ENCODE results near the gene PIGU. TPM values are rescaled to one million over a fixed set of nuclear protein-coding genes. Genes with fewer than 3 reads are reported as not detected.

PIGU gene
- total RNA-seq, 1 experiment from 2014 or later, result 25.1 TPM

GRCh38 chr20:34579979-34580940 lies 96.6 kb downstream of the PIGU start:
- ChIA-PET CTCF (no interaction called here), POLR2A (no interaction called here), RAD21 (ENCODE audit: low non-redundant PET in 1 of 2, low total read pairs in 2 of 2, uncharacterized antibody in 2 of 2, unreplicated experiment in 2 of 2) (interaction anchor here in 1 of 2 experiments (0.6 kb wide), 1 partner anchor 434 kb away, joined by 5 read pairs; no protein-coding TSS in a partner anchor)
- ATAC-seq (0 out of 2 replicates have a peak, but pooled peaks have one; percentile 24), DNase-seq (ENCODE audit: low read depth, low spot score) (no peak)
- Histone ChIP-seq H2AFZ (ENCODE audit: low read depth, low read length, poor library complexity, severe bottlenecking) (no peak overlapping the region), H3K27ac (ENCODE audit: low read depth, low read length) (no peak overlapping the region), H3K79me2 (ENCODE audit: insufficient read depth, low read length) (no peaks in the 10 kb centered on the region), H3K4me1 (ENCODE audit: control insufficient read depth in 1 of 2, insufficient read depth in 2 of 2, low read length in 2 of 2) (peaks cover 0 to 31% of the 10 kb centered on the region in 2 experiments; a peak in 2 of 4 replicates), H3K27me3 (ENCODE audit: insufficient read depth, low read length) (no peaks in the 10 kb centered on the region), H3K4me3 (replicated peaks in 1 of 2; ENCODE audit: low read depth in 1 of 2, low read length in 2 of 2) (no peak overlapping the region), H4K20me1 (ENCODE audit: insufficient read depth) (no peaks in the 10 kb centered on the region), H3K9ac (ENCODE audit: low read length) (no peak overlapping the region), H3K9me2 (ENCODE audit: insufficient read depth) (no peaks in the 10 kb centered on the region), H3K4me2 (ENCODE audit: low read length) (no peak overlapping the region), H3K9me3 (ENCODE audit: control insufficient read depth in 1 of 2, insufficient read depth in 1 of 2, low read depth in 1 of 2, low read length in 2 of 2) (no peaks in the 10 kb centered on the region), H3K36me3 (ENCODE audit: control insufficient read depth in 1 of 2, insufficient read depth in 2 of 2, low read length in 2 of 2) (no peaks in the 10 kb centered on the region)
- intact Hi-C loops (cut with micrococcal nuclease), result loop anchor here (2.0 kb wide), 2 partner anchors 129 to 189 kb away; no protein-coding TSS in a partner anchor
- no TSS peak for BruUV-seq (replicated peaks)
- no peak for TF ChIP-seq CEBPB (IDR thresholded peaks at IDR 0.05; ENCODE audit: low read depth)
- no peak for TF ChIP-seq TCF7L2 (IDR thresholded peaks at IDR 0.05; ENCODE audit: borderline replicate concordance, extremely low read depth, insufficient read depth, insufficient read length)

GRCh38 chr20:34579191-34579978 lies 97.5 kb downstream of the PIGU start:
- H3K79me2 ChIP-seq (ENCODE audit: insufficient read depth, low read length), result no peaks in the 10 kb centered on the region
- H3K27me3 ChIP-seq (ENCODE audit: insufficient read depth, low read length), result no peaks in the 10 kb centered on the region
- H3K4me2 ChIP-seq (ENCODE audit: low read length), result no peak overlapping the region
- intact Hi-C loops (cut with micrococcal nuclease), result loop anchor here (2.0 kb wide), 2 partner anchors 129 to 189 kb away; no protein-coding TSS in a partner anchor
- POLR2A ChIA-PET, result no interaction called here
- no peaks in the 10 kb centered on the region for H3K9me3 ChIP-seq (ENCODE audit: control insufficient read depth in 1 of 2, insufficient read depth in 1 of 2, low read depth in 1 of 2, low read length in 2 of 2)
- TF ChIP-seq TCF7L2 (IDR thresholded peaks at IDR 0.05; ENCODE audit: borderline replicate concordance, extremely low read depth, insufficient read depth, insufficient read length), result no peak
- peak; percentile 46 to 60 (median 49); a peak in 5 of 6 replicates for TF ChIP-seq CTCF (IDR thresholded peaks at IDR 0.05 in 2 of 3, conservative IDR thresholded peaks at IDR 0.05 in 1 of 3; ENCODE audit: borderline replicate concordance in 1 of 3, insufficient read depth in 1 of 3, low read depth in 2 of 3, low read length in 2 of 3)
- no peak for TF ChIP-seq EZH2 (IDR thresholded peaks at IDR 0.05)
- TF ChIP-seq SIN3A (IDR thresholded peaks at IDR 0.05; ENCODE audit: low read depth), result no peak
- TF ChIP-seq FOSL1 (IDR thresholded peaks at IDR 0.05; ENCODE audit: low read depth), result peak; percentile 59
- peak; percentile 82 for TF ChIP-seq RAD21 (IDR thresholded peaks at IDR 0.05; ENCODE audit: low read depth)
- no peak for TF ChIP-seq ZBTB33 (IDR thresholded peaks at IDR 0.05; ENCODE audit: extremely low read depth, insufficient replicate concordance, low read length)
- no peak for TF ChIP-seq YY1 (IDR thresholded peaks at IDR 0.05; ENCODE audit: extremely low read depth, insufficient replicate concordance, low read depth, low read length)
- no peak for TF ChIP-seq ZFX (IDR thresholded peaks at IDR 0.05)
- TF ChIP-seq JUND (IDR thresholded peaks at IDR 0.05), result peak; percentile 41; the same call in 1 of the 2 replicates
- TF ChIP-seq EGR1 (IDR thresholded peaks at IDR 0.05; ENCODE audit: low read depth), result no peak
- BruUV-seq (replicated peaks), result no TSS peak
- RAD21 ChIA-PET (ENCODE audit: low non-redundant PET in 1 of 2, low total read pairs in 2 of 2, uncharacterized antibody in 2 of 2, unreplicated experiment in 2 of 2), result interaction anchor here in 1 of 2 experiments (1.0 kb wide), 2 partner anchors 129 to 130 kb away, joined by 3 read pairs; no protein-coding TSS in a partner anchor
- no peaks in the 10 kb centered on the region for H4K20me1 ChIP-seq (ENCODE audit: insufficient read depth)
- H3K36me3 ChIP-seq (ENCODE audit: control insufficient read depth in 1 of 2, insufficient read depth in 2 of 2, low read length in 2 of 2), result no peaks in the 10 kb centered on the region
- no peak overlapping the region for H3K4me3 ChIP-seq (replicated peaks in 1 of 2; ENCODE audit: low read depth in 1 of 2, low read length in 2 of 2)
- peak; percentile 28 for DNase-seq (ENCODE audit: low read depth, low spot score)
- CTCF ChIA-PET, result no interaction called here
- H3K9me2 ChIP-seq (ENCODE audit: insufficient read depth), result no peaks in the 10 kb centered on the region
- H2AFZ ChIP-seq (ENCODE audit: low read depth, low read length, poor library complexity, severe bottlenecking), result no peak overlapping the region
- ATAC-seq, result peak; percentile 89
- no peak overlapping the region for H3K9ac ChIP-seq (ENCODE audit: low read length)
- peaks cover 0 to 31% of the 10 kb centered on the region in 2 experiments; a peak in 2 of 4 replicates for H3K4me1 ChIP-seq (ENCODE audit: control insufficient read depth in 1 of 2, insufficient read depth in 2 of 2, low read length in 2 of 2)
- no peak overlapping the region for H3K27ac ChIP-seq (ENCODE audit: low read depth, low read length)
